Stomach (tissue), 4 donors: ENCODE results near the gene AGBL4.
A peak's percentile ranks its signal among the peaks of the same experiment; 100 is the strongest.

Experiments
- CTCF ChIP-seq, 7 experiments: fragments of 450-650 bp in 4 of 7; fragments of 200-600 bp in 3 of 7; sonication (generic) in 3 of 7; IDR thresholded peaks; one replicate each; pipeline ENCODE4 v1.5.1; 2016 to 2019; ENCODE audit warnings: antibody characterized with exemption in 7 of 7, control low read depth in 2 of 7, mild to moderate bottlenecking in 1 of 7
- EP300 ChIP-seq: sonication (generic); formaldehyde crosslinking; IDR thresholded peaks from one replicate; pipeline ENCODE4 v1.6.1; 2017; ENCODE audit warnings: antibody characterized with exemption
- POLR2A ChIP-seq, 4 donors: fragments of 450-650 bp; IDR thresholded peaks; one replicate each; pipeline ENCODE4 v1.6.1; 2016; ENCODE audit warnings: antibody characterized with exemption in 4 of 4, control low read depth in 2 of 4, mild to moderate bottlenecking in 1 of 4, moderate library complexity in 1 of 4
- POLR2AphosphoS5 ChIP-seq, 3 donors: sonication (generic); formaldehyde crosslinking; IDR thresholded peaks; one replicate each; pipeline ENCODE4 v1.6.1; 2016; ENCODE audit warnings: antibody characterized with exemption in 3 of 3

- TF ChIP-seq CTCF (IDR thresholded peaks at IDR 0.05) (no peak), POLR2A (IDR thresholded peaks at IDR 0.05) (no peak), POLR2AphosphoS5 (IDR thresholded peaks at IDR 0.05) (peak in 1 of 3 donors; percentile 58), EP300 (no peak)
Measured at GRCh38 chr1:49333906-49334305, 689.8 kb downstream of the AGBL4 start.
